Measurements from ENCODE around the gene IQSEC1.

The IQSEC1 gene

DNA sequence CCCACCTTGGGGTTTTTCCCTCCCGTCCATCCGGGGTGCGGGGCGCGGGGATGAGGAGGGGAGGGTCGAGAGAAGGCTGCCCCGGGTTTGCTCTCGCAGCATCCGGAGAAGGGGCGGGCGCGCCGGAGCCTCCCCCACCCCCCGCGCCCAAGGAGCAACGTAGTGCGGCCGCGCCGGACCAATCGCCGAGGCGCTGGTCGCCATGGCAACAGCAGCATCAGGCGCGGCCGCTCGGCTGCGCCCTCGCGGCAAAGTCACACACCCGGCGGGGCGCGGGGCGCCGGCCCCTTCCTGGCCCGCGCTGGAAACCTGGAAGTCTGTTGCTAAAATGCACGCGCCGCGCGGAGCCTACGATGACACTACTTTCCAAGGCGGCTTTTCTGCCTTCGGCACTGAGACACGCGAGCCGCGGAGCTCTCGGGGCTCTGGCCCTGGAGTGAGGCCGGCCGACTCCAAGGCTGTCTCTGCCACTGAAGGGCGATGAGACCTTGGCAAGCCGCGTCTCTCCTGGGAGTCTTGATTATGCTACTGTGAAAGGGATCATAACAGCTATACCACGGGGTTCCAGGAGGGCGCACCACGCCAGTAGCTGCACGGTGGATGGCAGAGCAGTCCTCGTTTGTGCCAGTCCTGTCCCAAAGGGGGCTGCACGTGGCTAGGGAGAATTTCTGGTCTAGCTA, at the start of gene IQSEC1:
IQSEC1 (minus strand) TSS at position 104 of the 680 bp plus-strand sequence. CDS start 415 bp downstream, outside the sequence.
- DNase-seq: peak; percentile 75 to 98 (median 86)
- intact Hi-C loops (cut with DNase I): no loop called here

DNA sequence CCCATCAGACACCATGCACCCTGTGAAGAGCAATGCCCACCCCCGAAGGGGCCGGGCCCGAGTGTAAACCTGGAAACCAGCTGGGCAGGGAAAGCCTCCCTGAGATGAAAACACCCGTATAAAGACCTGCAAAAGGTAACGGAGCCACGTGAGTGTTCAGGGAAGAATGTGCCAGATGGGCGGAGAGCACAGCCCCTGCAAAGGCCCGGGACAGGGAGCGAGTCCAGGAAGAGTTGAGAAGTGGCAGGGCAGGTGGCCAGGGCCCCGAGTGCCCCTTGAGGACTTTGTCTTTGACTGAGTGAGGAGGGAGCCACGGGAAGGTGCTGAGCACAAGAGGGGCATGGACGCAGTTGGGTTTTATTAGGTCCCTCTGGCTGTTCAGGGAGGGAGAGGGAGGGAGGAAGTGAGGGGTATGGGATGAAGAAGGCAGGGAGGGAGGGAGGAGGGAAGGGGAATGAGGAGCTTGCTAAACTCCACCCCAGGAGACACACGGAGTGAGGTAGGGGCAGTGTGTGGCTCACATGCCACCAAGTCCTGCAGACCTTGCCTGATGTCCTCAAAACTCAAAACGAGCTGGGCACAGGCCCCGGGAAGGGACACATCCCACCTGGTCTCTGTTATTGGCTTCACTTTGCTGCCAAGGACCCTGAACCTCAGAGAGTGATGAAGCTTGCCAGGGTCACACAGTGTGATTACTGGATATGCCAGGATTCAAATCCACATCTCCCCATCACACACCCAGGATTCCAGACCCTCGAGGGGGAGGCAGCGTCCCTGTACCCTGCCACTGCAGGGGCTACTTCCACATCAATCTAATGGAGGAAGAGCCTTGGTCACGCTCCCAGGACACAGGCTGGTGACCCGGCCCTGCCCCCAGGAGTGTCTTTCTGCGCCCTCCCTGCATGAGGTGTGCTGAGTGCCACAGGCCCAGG, 49.1 kb upstream of the IQSEC1 start:
- DNase-seq: peak in 3 of 10 donors; percentile 37 to 65 (median 64)
- intact Hi-C loops (cut with DNase I): no loop called here

DNA sequence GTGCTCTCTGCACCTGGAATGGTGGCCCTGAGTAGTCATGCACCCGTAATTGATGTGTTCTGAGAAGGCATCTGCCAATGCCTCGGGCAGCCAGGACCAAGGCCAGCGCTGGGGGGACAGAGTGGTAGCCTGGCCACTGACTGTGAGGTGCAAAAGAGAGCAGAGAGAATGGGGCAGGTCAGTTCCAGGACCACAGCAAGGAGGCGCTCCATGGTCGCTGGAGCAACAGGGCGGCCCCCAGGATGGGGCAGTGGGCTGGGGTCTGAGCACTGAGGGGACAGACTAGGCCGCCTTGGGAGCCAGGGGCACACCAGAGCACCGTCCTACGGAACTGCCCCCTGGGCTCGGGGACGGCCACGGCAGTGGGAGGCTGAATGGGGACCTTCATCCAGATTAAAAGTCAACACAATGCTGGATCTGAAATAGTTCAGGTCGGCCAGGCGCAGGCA, 48.3 kb upstream of the IQSEC1 start:
- intact Hi-C loops (cut with DNase I): no loop called here
- DNase-seq: peak in 3 of 10 donors; percentile 29 to 72 (median 68)

DNA sequence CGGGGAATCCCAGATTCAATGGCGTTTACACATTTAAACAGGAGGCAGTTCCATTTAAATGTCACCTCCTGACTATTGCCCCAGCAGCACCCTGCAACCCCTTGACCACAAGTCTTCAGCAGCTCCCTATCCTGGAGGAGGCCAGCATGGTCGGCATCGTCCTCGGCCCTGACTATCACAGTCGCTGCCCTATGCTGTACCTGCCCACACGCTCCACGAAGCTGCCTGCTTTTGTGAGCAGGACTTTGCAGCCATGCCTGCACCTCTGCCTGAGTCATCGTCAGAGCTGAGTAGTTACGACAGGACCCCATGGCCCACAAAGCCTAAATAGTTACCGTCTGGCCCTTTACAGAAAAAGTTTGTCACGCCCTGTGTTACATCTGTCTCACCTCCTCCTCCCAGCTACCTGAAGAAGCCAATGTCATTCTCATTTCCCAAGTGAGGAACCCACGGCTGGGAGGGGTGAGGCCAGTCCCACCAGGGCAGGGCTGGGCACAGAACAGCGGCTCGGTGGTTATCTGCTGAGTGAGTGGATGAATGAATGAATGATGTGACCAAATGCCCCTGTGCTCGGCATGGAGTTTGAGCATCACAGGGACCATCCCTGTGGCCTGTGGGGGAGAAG, 47.8 kb upstream of the IQSEC1 start:
- intact Hi-C loops (cut with DNase I): no loop called here
- DNase-seq: peak in 3 of 10 donors; percentile 39 to 61 (median 50)

DNA sequence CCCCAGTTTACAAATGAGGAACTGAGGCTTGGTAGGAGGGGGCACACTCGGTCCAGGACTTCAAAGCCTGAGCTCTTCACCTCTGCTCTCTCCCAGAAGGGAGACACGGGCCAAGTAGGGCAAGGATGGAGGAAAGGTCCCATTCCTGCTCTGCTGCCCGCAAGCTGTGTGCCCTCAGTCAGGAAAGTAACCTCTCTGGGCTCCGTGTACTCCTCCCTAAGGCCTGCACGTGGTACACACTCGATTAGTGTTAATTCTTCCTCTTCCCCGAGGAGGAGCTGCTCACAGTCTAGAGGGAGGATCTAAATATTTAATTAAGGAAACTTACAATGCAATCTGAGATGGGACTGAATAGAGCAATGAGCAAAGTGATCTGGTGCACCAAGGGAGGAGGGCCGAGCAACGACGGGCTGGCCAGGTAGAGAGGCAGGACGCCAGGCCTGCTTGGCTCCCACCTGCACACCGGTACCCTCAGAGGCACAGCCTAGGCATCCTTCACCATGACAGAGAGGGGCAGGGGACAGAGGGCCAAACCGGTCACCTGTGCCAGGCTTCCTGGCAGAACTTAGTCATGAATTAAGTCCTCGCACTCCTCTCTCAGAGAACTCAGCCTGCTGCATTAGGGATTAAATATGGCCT, 47.2 kb upstream of the IQSEC1 start:
- intact Hi-C loops (cut with DNase I): no loop called here
- peak in 3 of 10 donors; percentile 21 to 75 (median 63) for DNase-seq

DNA sequence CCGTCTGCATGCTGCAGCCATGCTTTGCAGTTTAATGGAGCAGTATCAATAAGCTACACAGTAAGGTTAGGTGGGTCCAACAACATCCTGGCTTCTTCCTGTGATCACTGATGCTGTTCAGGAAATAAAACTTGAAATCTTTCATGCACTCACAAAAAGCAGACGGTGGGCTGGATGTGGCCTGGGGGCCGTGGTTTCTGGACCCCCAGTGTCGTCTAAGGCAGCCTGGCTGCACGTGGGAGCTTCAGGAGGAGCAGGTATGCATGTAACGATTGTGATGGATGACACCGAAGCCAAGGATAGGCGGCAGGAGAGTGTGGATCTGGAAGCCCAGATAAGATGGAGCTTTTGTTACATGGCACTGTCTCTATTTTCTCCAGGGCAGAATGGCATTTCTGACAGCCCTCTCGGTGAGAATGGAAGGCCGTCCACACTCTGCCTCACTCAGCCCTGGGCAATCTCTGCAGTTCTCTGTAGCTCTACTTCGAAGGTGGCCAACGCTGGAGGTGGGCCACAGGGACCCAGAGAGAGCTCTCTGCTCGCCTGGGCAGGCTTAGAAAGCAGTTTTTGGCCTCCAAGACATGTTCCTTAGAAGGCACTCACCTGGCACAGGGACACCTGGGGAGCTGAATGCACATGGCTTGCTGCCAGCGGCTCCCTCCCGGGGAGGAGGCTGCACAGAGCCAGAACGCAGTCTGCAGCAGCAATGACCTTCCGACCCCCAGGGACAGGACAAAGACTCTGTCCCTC, 46.4 kb upstream of the IQSEC1 start:
- intact Hi-C loops (cut with DNase I): no loop called here

DNA sequence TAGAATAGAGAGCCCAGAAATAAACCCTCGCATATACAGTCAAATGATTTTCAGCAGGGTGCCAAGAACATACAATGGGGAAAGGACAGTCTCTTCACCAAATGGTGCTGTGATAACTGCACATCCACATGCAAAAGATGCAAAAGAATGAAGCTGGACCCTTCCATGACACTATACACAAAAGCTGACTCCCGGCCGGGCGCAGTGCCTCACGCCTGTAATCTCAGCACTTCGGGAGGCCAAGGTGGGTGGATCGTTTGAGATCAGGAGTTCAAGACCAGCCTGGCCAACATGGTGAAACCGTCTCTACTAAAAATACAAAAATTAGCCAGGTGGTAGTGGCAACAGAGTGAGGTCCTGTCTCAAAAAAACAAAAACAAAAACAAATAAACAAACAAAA, 43.2 kb upstream of the IQSEC1 start:
- intact Hi-C loops (cut with DNase I): no loop called here
- DNase-seq: peak in 3 of 10 donors; percentile 6 to 52 (median 12)

More for the DNA sequence above, 46.4 kb upstream of the IQSEC1 start:
- peak in 3 of 10 donors; percentile 25 to 65 (median 39) for DNase-seq

DNA sequence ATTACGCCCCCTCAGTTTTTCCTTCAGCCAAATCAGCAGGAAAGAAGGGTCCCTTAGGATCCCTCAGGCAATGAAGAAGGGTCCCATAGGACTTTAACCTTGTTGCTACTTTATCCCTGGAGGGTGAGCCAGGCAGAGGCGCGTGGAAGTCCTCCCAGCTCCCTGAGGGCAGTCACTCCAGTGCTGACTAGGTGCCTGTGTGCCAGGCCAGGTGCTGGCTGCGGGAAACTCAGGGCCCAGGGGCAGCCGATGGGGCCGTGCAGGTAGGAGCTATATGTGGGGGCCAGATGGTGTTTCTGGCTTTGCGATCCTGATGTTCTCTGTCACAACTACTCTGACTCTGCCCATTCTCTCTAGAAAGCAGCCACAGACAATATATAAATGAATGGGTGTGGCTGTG, 42.8 kb upstream of the IQSEC1 start:
- DNase-seq: peak in 3 of 10 donors; percentile 25 to 67 (median 35)
- intact Hi-C loops (cut with DNase I): no loop called here

DNA sequence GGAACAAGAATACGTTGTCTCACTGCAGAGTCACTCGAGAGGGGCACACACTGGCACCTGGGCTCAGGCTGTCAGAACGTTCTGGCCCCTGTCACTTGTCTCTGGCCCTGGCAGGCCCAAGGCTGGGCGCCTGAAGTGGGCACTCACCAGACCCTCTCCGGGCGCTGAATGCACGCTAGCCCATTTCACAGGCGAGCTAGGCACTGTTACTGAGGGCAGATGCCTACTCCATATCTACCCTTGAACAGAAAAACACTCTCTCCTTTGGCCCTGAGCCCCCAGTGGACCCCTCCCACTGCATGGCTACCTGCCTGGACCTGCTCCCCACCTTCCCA, 42.3 kb upstream of the IQSEC1 start:
- intact Hi-C loops (cut with DNase I): no loop called here
- DNase-seq: peak in 3 of 10 donors; percentile 56 to 63 (median 57)

DNA sequence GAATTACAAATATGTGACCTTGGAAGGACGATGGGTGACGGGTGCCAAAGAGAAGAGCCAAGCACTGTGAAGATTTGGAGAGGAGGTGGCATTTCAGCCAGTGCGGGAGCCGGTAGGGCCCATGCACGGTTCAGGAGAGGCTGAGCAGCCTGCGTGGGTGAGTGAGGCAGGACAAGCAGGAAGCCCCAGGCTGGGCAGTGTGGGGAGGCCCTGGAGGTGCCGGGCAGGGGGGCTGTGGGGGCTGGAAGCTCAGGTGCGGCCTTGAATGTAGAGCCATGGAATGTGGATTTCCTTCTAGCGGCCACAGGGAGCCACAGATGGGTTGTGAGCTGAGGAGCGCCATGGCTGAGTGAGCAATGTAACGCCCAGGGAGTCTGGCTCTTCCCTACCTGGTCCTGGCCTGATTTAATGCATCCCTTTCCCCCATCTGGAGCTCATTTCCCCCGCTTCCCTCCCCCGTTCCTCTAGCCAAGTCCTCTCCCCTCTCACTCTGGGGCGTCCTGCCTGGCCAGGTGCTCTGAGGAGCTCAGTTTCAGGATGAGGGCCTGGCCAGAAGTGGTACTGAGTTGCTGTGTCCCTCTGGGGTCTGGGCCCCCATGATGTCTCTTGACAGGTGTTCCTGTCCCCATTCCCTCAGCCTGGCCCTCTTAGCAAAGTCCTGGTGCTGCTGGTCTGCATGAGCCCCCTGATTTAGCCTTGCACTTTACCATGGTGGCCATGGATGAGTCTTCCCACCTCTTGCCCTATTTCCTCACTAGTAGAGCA, 41.8 kb upstream of the IQSEC1 start:
- intact Hi-C loops (cut with DNase I): no loop called here
- DNase-seq: peak in 3 of 10 donors; percentile 43 to 63 (median 59)

DNA sequence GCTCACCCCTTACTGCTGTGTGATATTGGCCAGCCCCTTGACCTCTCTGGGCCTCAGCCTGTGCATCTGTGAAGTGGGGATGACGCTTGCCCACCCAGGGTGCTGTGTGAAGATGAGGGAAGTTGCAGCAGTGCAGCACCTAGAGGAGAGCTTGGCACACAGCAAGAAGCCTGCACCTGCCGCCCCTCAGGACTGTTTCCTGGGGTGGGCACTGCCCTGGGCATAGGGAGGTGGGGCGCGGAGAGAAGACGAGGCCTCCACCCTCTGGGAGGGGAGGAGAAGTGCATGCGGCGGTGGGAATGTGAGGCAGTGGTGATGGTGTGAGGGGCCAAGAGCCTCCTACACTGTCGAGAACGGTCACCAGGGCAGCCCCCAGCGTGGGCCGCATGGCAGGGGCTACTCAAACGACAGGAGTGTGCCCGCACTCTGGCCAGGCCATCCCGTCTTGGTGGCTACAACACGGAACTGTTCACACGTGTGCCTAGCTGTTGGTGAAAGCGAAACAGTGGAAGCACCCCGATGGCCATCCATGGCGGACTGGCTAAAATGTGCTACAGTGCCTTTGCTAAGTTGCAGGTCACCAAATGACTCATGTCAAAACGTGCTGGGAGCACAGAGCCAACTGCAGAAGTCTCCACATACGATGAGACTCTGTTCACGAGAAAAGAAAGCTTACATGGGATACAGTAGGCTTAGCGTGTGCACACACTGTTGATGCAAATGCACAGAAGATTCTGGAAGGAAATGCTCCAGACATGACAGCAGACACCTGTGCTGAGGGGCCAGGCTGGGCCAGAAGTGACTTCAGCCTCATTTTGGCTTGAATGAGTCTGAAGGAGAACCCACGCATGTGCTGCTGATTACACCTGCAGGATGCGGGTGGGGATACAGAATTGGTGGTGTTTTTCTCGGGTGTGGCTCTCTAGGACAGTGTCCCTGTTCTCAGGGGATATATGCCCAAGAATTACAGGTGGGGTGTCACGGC, 40.4 kb upstream of the IQSEC1 start:
- intact Hi-C loops (cut with DNase I): no loop called here
- peak in 3 of 10 donors; percentile 46 to 79 (median 56) for DNase-seq

DNA sequence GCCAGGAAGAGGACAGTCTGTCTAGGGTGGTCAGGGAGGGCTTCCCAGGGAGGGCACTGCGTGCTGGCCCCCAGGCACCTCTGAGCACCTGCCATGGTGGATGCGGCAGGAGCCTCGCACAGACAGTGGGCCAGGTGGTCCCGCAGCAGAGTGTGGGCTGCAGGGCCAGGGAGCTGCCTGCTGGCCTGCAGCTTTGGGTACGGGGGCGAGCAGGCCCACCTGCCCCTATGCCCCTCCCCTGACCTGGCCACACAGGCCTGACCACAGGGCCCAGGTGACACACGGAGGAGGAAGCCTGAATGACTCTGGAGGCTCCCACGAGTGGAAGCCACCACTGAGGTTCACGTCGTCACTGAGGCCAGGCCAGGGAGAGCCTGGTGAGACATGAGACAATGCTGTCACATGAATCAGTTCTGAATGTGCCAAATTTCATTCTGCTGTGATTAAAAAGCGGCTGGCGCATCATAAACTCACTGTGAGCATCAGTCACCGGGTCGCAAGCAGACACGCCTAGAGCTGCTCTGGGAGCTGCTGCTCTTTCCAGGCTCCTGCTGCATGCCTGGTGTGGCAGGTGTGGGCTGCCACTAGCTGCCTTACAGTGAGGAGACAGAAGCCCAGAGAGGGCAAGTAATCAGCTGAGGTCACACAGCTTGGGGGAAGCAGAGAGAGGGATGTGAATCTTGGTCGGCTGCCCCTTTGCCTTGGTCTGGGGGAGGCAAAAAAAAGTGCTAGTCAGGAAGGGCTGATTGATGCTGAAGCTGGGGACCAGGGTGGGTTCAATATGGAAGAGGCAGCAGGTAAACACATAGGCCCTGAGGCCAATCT, 39.5 kb upstream of the IQSEC1 start:
- peak in 3 of 10 donors; percentile 64 to 75 (median 74) for DNase-seq
- intact Hi-C loops (cut with DNase I): no loop called here

DNA sequence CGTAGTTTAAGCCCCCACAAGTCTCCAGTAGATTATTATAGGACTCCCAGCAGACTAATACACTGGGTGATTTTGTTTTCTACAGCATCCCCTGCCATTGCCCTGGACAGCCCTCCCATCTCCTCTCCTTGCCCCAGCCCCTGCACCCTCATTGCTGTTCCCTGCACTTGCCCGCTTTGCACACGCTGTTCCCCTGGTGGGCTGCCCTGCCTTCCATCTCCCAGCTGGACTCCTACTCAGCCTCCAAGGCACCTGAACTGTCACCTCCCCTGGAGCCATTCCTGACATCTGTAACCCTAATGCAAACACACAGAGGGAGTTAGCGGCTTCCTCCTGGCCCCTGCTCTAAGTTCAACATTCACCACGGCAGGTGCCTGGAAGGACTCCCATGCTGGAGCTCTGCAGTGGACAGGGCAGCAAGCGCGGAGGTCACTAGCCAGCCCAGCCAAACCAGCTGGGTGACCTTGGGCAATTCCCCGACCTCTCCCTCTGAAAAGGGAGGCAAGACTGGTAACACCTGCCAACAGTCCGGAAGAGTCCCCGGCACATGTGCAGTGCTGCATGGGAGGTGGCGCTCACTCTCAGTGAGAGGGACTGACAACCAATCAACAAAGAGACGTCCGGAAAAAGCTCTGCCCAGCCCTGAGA, 38.8 kb upstream of the IQSEC1 start:
- intact Hi-C loops (cut with DNase I): no loop called here
- peak in 3 of 10 donors; percentile 50 to 86 (median 71) for DNase-seq

DNA sequence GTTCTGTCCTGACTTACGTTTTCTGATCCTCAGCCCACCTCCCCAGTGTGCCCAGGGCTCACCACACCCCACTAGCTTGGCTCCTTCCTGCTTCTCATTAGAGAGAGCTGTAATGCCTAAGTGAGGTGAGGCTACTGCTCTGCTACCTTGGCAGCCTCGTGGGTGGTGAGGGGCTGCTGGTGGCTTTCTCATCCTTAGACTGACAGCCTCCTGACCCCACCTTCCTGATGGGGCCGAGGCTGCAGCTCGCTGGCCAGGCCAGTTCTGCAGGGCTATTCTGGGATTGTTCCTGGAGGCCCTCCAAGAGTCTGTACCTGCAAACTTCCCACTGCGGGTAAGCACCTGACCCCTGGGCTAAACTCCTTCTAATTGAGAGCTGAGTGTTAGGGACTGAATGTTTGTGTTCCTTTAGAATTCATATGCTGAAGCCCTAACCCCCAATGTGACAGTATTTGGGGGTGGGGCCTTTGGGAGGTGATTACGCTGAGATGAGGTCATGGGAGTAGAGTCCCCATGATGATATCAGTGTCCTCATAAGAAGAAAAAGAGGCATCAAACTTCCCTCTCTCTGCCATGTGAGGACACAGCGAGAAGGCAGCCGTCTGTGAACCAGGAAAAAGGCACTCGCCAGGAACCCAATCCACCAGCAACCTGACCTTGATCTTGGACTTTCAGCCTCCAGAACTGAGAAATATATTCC, 38.1 kb upstream of the IQSEC1 start:
- intact Hi-C loops (cut with DNase I): no loop called here
- peak in 3 of 10 donors; percentile 22 to 46 (median 43) for DNase-seq

DNA sequence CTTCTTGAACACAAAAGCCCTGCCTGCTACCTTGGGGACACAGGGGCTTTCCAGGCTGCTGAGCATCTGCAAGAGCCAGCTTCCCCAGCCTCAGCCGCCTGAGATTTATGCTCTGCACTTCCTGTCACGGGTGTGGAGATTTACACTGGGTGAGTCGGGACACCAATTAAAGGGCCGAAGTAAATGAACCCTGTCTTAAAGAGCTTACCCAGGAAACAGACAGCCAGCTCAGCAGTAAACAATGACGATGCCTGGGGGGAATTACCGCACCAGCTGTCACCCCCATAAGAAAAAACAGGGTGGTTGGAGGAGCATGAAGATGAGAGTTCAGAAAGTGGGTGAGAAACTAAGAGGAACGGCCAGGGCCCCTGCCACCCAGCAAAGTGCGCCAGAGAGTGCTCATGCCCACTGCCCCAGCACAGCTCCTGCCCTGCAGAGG, 37.5 kb upstream of the IQSEC1 start:
- intact Hi-C loops (cut with DNase I): no loop called here
- DNase-seq: peak in 2 of 10 donors; percentile 31 to 58

DNA sequence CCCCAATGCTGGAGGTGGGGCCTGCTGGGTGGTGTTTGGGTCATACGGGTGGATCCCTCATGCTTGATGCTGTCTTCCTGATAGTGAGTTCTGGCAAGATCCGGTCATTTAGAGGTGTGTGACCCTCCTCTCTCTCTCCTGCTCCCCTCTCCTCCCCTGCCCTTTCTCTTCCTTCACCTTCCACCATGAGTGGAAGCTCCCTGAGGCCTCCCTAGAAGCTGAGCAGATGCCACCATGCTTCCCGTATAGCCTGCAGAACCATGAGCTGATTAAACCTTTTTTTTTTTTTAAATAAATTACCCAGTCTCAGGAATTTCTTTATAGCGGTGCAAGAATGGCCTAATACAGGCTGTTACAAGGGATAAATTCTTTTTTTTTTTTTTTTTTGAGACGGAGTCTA, 36.3 kb upstream of the IQSEC1 start:
- intact Hi-C loops (cut with DNase I): no loop called here
- DNase-seq: peak in 1 of 10 donors; percentile 8
